Calu3 (cell line): ENCODE data around the gene KLHL5. TPM values are rescaled to one million over a fixed set of nuclear protein-coding genes. Genes with fewer than 3 reads are reported as not detected.

Experiments used
- BruUV-seq: library from RNA; stranded (reverse); fragments of 400-500 nt; replicated peaks from 2 replicates; lab custom pipeline; 2021; lab: Mats Ljungman, UMichigan
- CTCF ChIA-PET: fragments of 300-600 bp; sonication (Branson Sonifier 250); formaldehyde crosslinking; loops from one replicate; lab custom pipeline; 2022; ENCODE audit warnings: antibody characterized with exemption; lab: Charles Lee
- DNase-seq: peaks from one replicate; pipeline ENCODE4 v3.0.0; 2022
- H3K27ac Mint-ChIP-seq: one replicate; pipeline ENCODE4 v1.8.0; 2022; ENCODE audit warnings: mixed read lengths; ENCODE audit not compliant: unreplicated experiment
- H3K27me3 Mint-ChIP-seq: one replicate; pipeline ENCODE4 v1.8.0; 2022; ENCODE audit warnings: mixed read lengths; ENCODE audit not compliant: unreplicated experiment
- H3K36me3 Mint-ChIP-seq: one replicate; pipeline ENCODE4 v1.8.0; 2022; ENCODE audit warnings: mild to moderate bottlenecking, moderate library complexity, mixed read lengths; ENCODE audit not compliant: insufficient read depth, unreplicated experiment
- H3K4me1 Mint-ChIP-seq: one replicate; pipeline ENCODE4 v1.8.0; 2022; ENCODE audit warnings: mild to moderate bottlenecking, low read depth, mixed read lengths; ENCODE audit not compliant: unreplicated experiment
- H3K4me3 Mint-ChIP-seq: one replicate; pipeline ENCODE4 v1.8.0; 2022; ENCODE audit warnings: mild to moderate bottlenecking, low read depth, moderate library complexity, mixed read lengths; ENCODE audit not compliant: unreplicated experiment
- H3K9me3 Mint-ChIP-seq: one replicate; pipeline ENCODE4 v1.8.0; 2022; ENCODE audit warnings: low read depth, mixed read lengths; ENCODE audit not compliant: unreplicated experiment
- intact Hi-C: fragments of 100-400 bp; cut with micrococcal nuclease; formaldehyde crosslinking; loops from one replicate; pipeline ENCODE4 v1.10.0; 2022; ENCODE audit not compliant: unreplicated experiment
- total RNA-seq: library from RNA; stranded (reverse); gene quantifications from 2 replicates; pipeline ENCODE4 v1.2.3, GENCODE V29; 2022
- TF ChIP-seq, protein P1 (sequence below): fragments of 200-600 bp; IDR thresholded peaks from one replicate; pipeline ENCODE4 v1.8.0; 2022; ENCODE audit warnings: antibody characterized with exemption; ENCODE audit not compliant: unreplicated experiment

Gene KLHL5
- total RNA-seq, 1 experiment from 2014 or later = 57.4 TPM

DNA sequence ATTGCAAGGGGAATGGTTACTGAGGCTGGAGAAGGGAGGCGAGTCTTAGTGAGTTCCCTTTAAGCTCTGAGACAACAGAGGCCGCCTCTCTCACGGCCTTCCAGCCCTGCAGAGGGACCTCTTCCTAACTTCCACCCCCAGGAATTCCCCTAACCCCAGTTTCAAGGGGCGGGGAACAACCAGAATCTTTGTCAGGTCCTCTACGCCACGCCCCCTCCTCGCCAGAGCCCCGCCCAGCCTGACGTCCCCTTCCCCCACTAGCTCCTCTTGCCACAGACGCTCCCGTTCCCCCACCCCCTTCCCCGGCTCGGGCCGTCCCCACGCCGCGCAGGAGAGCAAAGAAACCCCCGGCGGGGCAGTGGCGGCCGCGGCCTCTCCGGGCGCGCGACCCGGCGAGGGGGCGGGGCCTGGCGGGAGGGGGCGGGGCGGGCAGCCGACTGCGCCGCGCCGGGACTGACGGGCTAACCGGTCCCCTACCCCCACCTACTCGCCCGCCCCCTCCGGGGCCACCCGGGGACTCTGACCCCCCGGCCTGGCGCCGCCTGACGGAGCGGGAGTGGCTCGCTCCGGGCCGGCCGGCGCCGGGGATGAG, 17.6 kb upstream of the KLHL5 start:
- CTCF ChIA-PET = no interaction called here
- Mint-ChIP-seq H3K27me3 (no peaks in the 10 kb centered on the region), H3K9me3 (no peaks in the 10 kb centered on the region), H3K4me1 (peaks cover 31% of the 10 kb centered on the region), H3K27ac (peak overlapping the region; percentile 73), H3K4me3 (peak overlapping the region; percentile 56), H3K36me3 (peaks cover 37% of the 10 kb centered on the region)
- TF ChIP-seq, protein P1, sequence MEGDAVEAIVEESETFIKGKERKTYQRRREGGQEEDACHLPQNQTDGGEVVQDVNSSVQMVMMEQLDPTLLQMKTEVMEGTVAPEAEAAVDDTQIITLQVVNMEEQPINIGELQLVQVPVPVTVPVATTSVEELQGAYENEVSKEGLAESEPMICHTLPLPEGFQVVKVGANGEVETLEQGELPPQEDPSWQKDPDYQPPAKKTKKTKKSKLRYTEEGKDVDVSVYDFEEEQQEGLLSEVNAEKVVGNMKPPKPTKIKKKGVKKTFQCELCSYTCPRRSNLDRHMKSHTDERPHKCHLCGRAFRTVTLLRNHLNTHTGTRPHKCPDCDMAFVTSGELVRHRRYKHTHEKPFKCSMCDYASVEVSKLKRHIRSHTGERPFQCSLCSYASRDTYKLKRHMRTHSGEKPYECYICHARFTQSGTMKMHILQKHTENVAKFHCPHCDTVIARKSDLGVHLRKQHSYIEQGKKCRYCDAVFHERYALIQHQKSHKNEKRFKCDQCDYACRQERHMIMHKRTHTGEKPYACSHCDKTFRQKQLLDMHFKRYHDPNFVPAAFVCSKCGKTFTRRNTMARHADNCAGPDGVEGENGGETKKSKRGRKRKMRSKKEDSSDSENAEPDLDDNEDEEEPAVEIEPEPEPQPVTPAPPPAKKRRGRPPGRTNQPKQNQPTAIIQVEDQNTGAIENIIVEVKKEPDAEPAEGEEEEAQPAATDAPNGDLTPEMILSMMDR = no peak
- intact Hi-C loops = loop anchor here (2.0 kb wide), 1 partner anchor 14 kb away; no protein-coding TSS in a partner anchor
- BruUV-seq = no TSS peak
- peak; percentile 85 for DNase-seq

DNA sequence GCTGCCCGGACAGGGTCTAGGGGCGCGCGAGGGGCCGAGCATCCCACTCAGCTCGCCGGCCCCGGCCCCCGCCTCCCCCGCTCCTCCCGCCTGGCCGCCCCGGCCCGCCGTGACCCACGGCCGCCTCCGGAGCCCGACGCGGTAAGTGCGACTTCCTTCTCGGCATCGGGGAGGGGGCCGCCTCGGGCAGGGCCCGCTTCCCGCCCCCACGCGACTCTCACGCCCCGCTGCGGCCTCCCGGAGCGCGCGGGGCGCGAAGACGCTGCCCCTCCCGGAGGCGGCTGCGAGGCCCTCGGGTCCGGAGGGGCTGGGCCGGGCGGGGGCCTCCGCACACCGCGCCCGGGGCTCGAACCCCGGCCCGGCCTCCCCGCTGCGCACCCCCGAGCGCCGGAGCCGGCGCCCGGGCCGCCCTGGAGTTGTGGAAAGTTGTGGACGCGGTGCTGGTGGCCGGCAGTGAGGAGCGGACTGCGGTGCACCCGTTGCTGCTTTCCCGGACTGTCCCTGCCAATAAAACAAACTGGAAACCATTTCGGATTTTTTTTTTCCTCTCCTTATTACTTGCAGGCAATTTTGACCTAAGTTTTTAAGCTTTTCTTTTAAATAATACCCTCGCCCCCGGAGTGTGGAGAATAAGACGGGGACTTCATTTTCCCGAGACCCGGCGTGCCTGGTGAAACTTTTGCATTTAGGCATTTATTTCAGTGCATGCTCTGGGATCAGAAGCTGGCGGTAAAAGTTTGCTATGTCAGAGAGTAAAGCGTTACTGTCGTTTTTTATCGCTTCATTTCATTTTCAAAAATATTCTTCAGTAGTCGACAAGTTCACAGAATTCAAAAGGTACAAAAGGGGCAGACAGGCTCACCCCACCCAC, 16.8 kb upstream of the KLHL5 start:
- H3K9me3 Mint-ChIP-seq = no peaks in the 10 kb centered on the region
- DNase-seq = no peak
- no TSS peak for BruUV-seq
- H3K4me3 Mint-ChIP-seq = peak overlapping the region; percentile 56
- peaks cover 37% of the 10 kb centered on the region for H3K36me3 Mint-ChIP-seq
- peaks cover 31% of the 10 kb centered on the region for H3K4me1 Mint-ChIP-seq
- H3K27ac Mint-ChIP-seq = peak overlapping the region; percentile 2
- TF ChIP-seq, protein P1 = no peak
- intact Hi-C loops = loop anchor here (2.0 kb wide), 1 partner anchor 14 kb away; no protein-coding TSS in a partner anchor
- H3K27me3 Mint-ChIP-seq = no peaks in the 10 kb centered on the region
- CTCF ChIA-PET = interaction anchor here (0.7 to 0.9 kb wide), 2 partner anchors 140 to 142 kb away, joined by 4 to 6 read pairs; no protein-coding TSS in a partner anchor

DNA sequence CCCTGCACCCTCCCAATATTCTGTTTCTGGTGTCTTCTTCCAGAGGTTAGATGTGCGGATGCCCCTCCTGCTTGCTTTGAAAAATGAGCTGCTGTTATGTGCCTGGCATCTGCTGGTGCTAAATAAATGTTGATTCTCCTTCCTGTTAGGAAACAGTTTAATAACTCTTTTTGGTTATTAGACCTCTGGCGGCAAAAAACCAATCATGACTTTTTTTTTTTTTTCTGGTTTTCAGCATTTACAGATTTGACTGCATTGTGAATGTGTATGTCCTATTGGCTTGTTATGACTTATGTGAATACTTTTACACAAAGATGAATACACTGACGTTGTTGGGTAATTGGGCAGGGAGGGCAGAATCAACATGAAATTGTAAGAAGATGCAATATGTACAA, 16.2 kb upstream of the KLHL5 start:
- Mint-ChIP-seq H3K4me3 (peak overlapping the region; percentile 56), H3K36me3 (peaks cover 37% of the 10 kb centered on the region), H3K27ac (peak overlapping the region; percentile 2), H3K9me3 (no peaks in the 10 kb centered on the region), H3K27me3 (no peaks in the 10 kb centered on the region), H3K4me1 (peaks cover 31% of the 10 kb centered on the region)
- intact Hi-C loops = loop anchor here (1.0 to 2.0 kb wide), 2 partner anchors 15 to 142 kb away; no protein-coding TSS in a partner anchor
- CTCF ChIA-PET = interaction anchor here (0.7 to 0.9 kb wide), 2 partner anchors 141 to 143 kb away, joined by 4 to 6 read pairs; no protein-coding TSS in a partner anchor
- TF ChIP-seq, protein P1 = no peak
- BruUV-seq = no TSS peak
- no peak for DNase-seq

DNA sequence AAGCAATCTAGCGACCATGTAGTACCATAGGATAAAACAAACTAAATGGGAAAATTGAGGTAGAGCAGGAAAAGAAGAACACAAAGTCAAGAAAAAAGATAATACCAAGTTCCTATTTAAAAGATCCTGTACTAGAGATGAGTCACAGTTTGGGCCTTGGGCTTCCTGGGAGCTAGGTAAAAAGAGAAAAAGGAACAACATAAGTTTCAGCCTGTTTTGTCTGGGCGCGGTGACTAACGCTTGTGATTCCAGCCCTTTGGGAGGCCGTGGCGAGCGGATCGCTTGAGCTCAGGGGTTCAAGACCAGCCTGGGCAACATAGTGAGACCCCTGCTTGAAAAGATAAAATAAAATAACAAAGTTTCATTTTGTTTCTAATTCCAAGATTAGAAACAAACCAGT, 15.8 kb upstream of the KLHL5 start:
- CTCF ChIA-PET = interaction anchor here (0.7 to 0.9 kb wide), 2 partner anchors 141 to 143 kb away, joined by 4 to 6 read pairs; no protein-coding TSS in a partner anchor
- BruUV-seq = TSS peak; percentile 48
- no peak for DNase-seq
- H3K36me3 Mint-ChIP-seq = peaks cover 37% of the 10 kb centered on the region
- intact Hi-C loops = loop anchor here (1.0 kb wide), 1 partner anchor 142 kb away; no protein-coding TSS in a partner anchor
- TF ChIP-seq, protein P1 = no peak
- H3K27ac Mint-ChIP-seq = peak overlapping the region; percentile 2
- peak overlapping the region; percentile 56 for H3K4me3 Mint-ChIP-seq
- peaks cover 31% of the 10 kb centered on the region for H3K4me1 Mint-ChIP-seq
- H3K9me3 Mint-ChIP-seq = no peaks in the 10 kb centered on the region
- H3K27me3 Mint-ChIP-seq = no peaks in the 10 kb centered on the region
